Chondrocyte (in vitro differentiated cells): ENCODE data around the gene LRFN5. TPM values are rescaled to one million over a fixed set of nuclear protein-coding genes. Genes with fewer than 3 reads are reported as not detected.

Source experiments
- DNase-seq: peaks from one replicate; pipeline ENCODE4 v3.0.0; 2021; ENCODE audit warnings: mixed read lengths, low spot score
- H3K27ac Mint-ChIP-seq: one replicate; pipeline ENCODE4 v1.8.0; 2021; ENCODE audit warnings: mild to moderate bottlenecking, moderate library complexity, mixed read lengths; ENCODE audit not compliant: unreplicated experiment
- H3K27me3 Mint-ChIP-seq: 2 replicates; pipeline ENCODE4 v1.8.0; 2021; ENCODE audit warnings: low read depth, mixed read lengths
- H3K36me3 Mint-ChIP-seq: 2 replicates; pipeline ENCODE4 v1.8.0; 2021; ENCODE audit warnings: low read depth, mixed read lengths
- H3K4me1 Mint-ChIP-seq: 2 replicates; pipeline ENCODE4 v1.8.0; 2021; ENCODE audit warnings: low read depth, mild to moderate bottlenecking, mixed read lengths
- H3K4me3 Mint-ChIP-seq: one replicate; pipeline ENCODE4 v1.8.0; 2021; ENCODE audit warnings: mild to moderate bottlenecking, moderate library complexity, mixed read lengths; ENCODE audit not compliant: unreplicated experiment
- H3K9me3 Mint-ChIP-seq: 2 replicates; pipeline ENCODE4 v1.8.0; 2021; ENCODE audit warnings: low read depth, mixed read lengths
- total RNA-seq: library from RNA; stranded (reverse); gene quantifications from 3 replicates; pipeline ENCODE4 v1.2.1, GENCODE V29; 2021
- TF ChIP-seq, protein P1 (sequence below): fragments of 200-600 bp; sonication (generic); IDR thresholded peaks from 2 replicates; pipeline ENCODE4 v1.5.0; 2021; ENCODE audit warnings: antibody characterized with exemption, mild to moderate bottlenecking, moderate library complexity

Gene LRFN5
- total RNA-seq, 1 donor from 2014 or later: not detected

GRCh38 chr14:41915732-41916131 lies 309.1 kb downstream of the LRFN5 start:
- Mint-ChIP-seq H3K36me3 (no peaks in the 10 kb centered on the region), H3K4me1 (no peaks in the 10 kb centered on the region), H3K27me3 (peaks cover 12% of the 10 kb centered on the region), H3K27ac (no peak overlapping the region), H3K4me3 (no peak overlapping the region), H3K9me3 (peaks cover 2% of the 10 kb centered on the region)
- TF ChIP-seq, protein P1, sequence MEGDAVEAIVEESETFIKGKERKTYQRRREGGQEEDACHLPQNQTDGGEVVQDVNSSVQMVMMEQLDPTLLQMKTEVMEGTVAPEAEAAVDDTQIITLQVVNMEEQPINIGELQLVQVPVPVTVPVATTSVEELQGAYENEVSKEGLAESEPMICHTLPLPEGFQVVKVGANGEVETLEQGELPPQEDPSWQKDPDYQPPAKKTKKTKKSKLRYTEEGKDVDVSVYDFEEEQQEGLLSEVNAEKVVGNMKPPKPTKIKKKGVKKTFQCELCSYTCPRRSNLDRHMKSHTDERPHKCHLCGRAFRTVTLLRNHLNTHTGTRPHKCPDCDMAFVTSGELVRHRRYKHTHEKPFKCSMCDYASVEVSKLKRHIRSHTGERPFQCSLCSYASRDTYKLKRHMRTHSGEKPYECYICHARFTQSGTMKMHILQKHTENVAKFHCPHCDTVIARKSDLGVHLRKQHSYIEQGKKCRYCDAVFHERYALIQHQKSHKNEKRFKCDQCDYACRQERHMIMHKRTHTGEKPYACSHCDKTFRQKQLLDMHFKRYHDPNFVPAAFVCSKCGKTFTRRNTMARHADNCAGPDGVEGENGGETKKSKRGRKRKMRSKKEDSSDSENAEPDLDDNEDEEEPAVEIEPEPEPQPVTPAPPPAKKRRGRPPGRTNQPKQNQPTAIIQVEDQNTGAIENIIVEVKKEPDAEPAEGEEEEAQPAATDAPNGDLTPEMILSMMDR: no peak
- DNase-seq: no peak

DNA sequence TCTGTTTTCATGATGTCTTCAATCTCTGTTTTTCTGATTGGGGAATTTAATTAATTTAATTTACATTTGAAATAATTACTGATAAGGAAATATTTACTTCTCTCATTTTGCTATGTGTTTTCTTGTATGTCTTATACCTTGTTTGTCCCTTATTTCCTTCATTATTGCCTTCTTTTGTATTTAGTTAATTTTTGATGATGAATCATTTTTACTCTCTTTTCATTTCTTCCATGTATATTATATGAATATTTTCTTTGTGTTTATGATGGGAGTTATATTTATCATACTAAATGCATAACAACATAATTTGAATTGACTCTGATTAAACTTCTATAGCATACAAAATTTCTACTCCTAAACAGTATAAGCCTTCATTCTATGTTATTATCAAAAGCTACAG lies 309.6 kb downstream of the LRFN5 start:
- DNase-seq: no peak
- Mint-ChIP-seq H3K27ac (no peak overlapping the region), H3K4me3 (no peak overlapping the region), H3K9me3 (peaks cover 2% of the 10 kb centered on the region), H3K27me3 (peaks cover 12% of the 10 kb centered on the region), H3K4me1 (no peaks in the 10 kb centered on the region), H3K36me3 (no peaks in the 10 kb centered on the region)
- TF ChIP-seq, protein P1: no peak

DNA sequence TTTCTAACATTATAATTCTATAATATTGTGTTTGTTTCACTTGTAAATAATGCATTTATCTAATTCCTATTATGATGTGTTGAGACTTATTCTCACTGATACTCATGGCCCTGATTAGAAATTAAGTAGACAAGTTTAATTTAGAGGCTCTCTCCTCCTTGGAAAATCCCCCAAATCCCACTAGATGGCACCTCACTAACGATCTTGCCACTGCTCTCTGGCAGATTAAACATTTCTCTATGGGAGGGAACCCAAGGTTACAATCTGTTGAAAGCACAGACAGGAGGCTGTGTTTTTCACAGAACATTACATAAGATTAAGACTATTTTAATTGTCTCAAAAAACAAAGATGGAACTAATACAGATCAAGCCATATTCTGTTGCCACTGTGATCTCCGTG lies 318.7 kb downstream of the LRFN5 start:
- no peaks in the 10 kb centered on the region for H3K4me1 Mint-ChIP-seq
- no peak overlapping the region for H3K4me3 Mint-ChIP-seq
- H3K9me3 Mint-ChIP-seq: no peaks in the 10 kb centered on the region
- TF ChIP-seq, protein P1: peak; percentile 47
- peaks cover 7% of the 10 kb centered on the region for H3K27me3 Mint-ChIP-seq
- H3K27ac Mint-ChIP-seq: no peak overlapping the region
- DNase-seq: no peak
- H3K36me3 Mint-ChIP-seq: no peaks in the 10 kb centered on the region

DNA sequence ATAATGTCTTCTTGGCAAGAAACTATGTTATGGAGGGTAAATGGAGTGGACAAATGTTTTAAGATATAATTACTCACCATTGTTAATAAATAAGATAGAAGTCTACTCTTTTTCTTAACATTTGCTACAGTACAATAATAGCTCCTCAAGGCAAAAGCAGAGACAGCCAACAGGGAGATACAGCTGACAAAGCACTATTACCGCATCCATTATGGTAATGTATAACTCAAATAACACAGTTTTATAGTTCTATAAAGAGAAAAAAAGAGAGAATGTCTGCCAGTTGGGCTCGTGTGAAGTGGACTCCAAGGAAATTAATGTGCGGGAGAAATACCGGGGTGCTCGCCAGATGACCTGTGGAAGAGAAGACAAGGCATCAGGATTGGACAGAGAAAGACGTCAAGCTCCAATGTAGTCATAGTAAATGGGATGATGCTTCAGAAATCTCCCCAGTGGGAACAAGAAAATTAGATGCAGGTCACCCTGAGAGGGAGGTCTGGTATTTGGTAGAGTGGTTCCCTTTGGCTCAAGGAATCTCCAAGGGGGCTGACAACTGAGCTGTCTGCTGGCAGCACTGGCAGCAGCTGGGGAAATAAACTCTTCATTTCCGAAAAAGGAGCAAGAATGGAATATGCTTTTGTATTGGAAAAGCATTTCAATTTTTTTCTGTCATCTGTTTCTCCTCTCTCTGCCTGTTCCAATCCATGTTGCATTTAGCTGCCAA lies 343.9 kb downstream of the LRFN5 start:
- Mint-ChIP-seq H3K27me3 (peaks cover 12% of the 10 kb centered on the region), H3K4me3 (no peak overlapping the region), H3K36me3 (no peaks in the 10 kb centered on the region), H3K4me1 (no peaks in the 10 kb centered on the region), H3K27ac (no peak overlapping the region), H3K9me3 (no peaks in the 10 kb centered on the region)
- DNase-seq: no peak
- TF ChIP-seq, protein P1: no peak
